ENCODE results near the gene NACC1. TPM values are rescaled to one million over a fixed set of nuclear protein-coding genes. Genes with fewer than 3 reads are reported as not detected.
A peak's percentile ranks its signal among the peaks of the same experiment; 100 is the strongest.
"Not testable (repeated sequence)": the region's sequence is repeated elsewhere in the genome, so short reads cannot be mapped to it uniquely, and the experiment has no call there.

The NACC1 gene
- total and polyA plus RNA-seq, 2 of the 13 experiments (the other 11 are each of a cell fraction or from before 2014, with no cell fraction given): 31.8 to 42.3 TPM

GRCh38 chr19:13184926-13185325 is 66.9 kb downstream of the NACC1 start:
- in situ Hi-C loops (cut with HindIII; ENCODE audit: extremely low pct_ligation_motif_present, low pct_unique_long_range_greater_than_20kb); intact Hi-C loops (cut with micrococcal nuclease; ENCODE audit: unreplicated experiment); H2AFZ ChIP-seq (ENCODE audit: low read length); POLR2A ChIA-PET; H3K79me2 ChIP-seq (ENCODE audit: insufficient read depth, low read length); H3K9me3 ChIP-seq (ENCODE audit: low read length); CTCF ChIA-PET (ENCODE audit: low intra/inter-chr PET ratio, low total read pairs); H3K4me2 ChIP-seq (ENCODE audit: low read depth, low read length); ATAC-seq; H3K4me3 ChIP-seq (replicated peaks in 1 of 3; ENCODE audit: insufficient read depth in 1 of 3, low read depth in 2 of 3, low read length in 3 of 3); H4K20me1 ChIP-seq (ENCODE audit: insufficient read depth, low read length); H3K27ac ChIP-seq (ENCODE audit: extremely low read length, insufficient read depth, low read length); DNase-seq (ENCODE audit: low spot score); H3K36me3 ChIP-seq (replicated peaks in 1 of 2; ENCODE audit: control insufficient read depth in 1 of 2, insufficient read depth in 2 of 2, low read length in 2 of 2); FAIRE-seq; H3K9ac ChIP-seq (ENCODE audit: insufficient read depth, low read depth, low read length); BruUV-seq (replicated peaks); H3K27me3 ChIP-seq (ENCODE audit: control insufficient read depth in 1 of 2, insufficient read depth in 2 of 2, low read length in 2 of 2): not testable (repeated sequence)
- 68% methylated on average over 23 of the region's 23 CpGs for WGBS (ENCODE audit: low lambda C conversion rate)
- peaks cover 30% of the 10 kb centered on the region for H3K4me1 ChIP-seq (ENCODE audit: insufficient read depth, low read length)

GRCh38 chr19:13185763-13186657 is 67.9 kb downstream of the NACC1 start:
- H3K79me2 ChIP-seq (ENCODE audit: insufficient read depth, low read length); H3K9ac ChIP-seq (ENCODE audit: insufficient read depth, low read depth, low read length); H3K27ac ChIP-seq (ENCODE audit: extremely low read length, insufficient read depth, low read length); intact Hi-C loops (cut with micrococcal nuclease; ENCODE audit: unreplicated experiment); H3K4me3 ChIP-seq (replicated peaks in 1 of 3; ENCODE audit: insufficient read depth in 1 of 3, low read depth in 2 of 3, low read length in 3 of 3); H4K20me1 ChIP-seq (ENCODE audit: insufficient read depth, low read length); H3K36me3 ChIP-seq (replicated peaks in 1 of 2; ENCODE audit: control insufficient read depth in 1 of 2, insufficient read depth in 2 of 2, low read length in 2 of 2); CTCF ChIA-PET (ENCODE audit: low intra/inter-chr PET ratio, low total read pairs); H3K4me2 ChIP-seq (ENCODE audit: low read depth, low read length); H3K9me3 ChIP-seq (ENCODE audit: low read length); ATAC-seq; H3K27me3 ChIP-seq (ENCODE audit: control insufficient read depth in 1 of 2, insufficient read depth in 2 of 2, low read length in 2 of 2); FAIRE-seq; H2AFZ ChIP-seq (ENCODE audit: low read length); in situ Hi-C loops (cut with HindIII; ENCODE audit: extremely low pct_ligation_motif_present, low pct_unique_long_range_greater_than_20kb): not testable (repeated sequence)
- peak; percentile 18 for DNase-seq (ENCODE audit: low spot score)
- POLR2A ChIA-PET: interaction anchor here (1.1 to 1.3 kb wide), 2 partner anchors 18 to 36 kb away, joined by 3 to 4 read pairs; partner anchors contain the start of genes IER2 and STX10
- WGBS (ENCODE audit: low lambda C conversion rate): 82% methylated on average over 14 of the region's 22 CpGs
- H3K4me1 ChIP-seq (ENCODE audit: insufficient read depth, low read length): peaks cover 31% of the 10 kb centered on the region
- BruUV-seq (replicated peaks): TSS peak; percentile 96
- TF ChIP-seq NFYC (CRISPR knock-in tag; IDR thresholded peaks at IDR 0.05): peak; percentile 64
- peak; percentile 64 for TF ChIP-seq NFYB (CRISPR knock-in tag; IDR thresholded peaks at IDR 0.05)
- peak; percentile 60 for TF ChIP-seq ZBTB33 (CRISPR knock-in tag; IDR thresholded peaks at IDR 0.05)
- TF ChIP-seq POLR2A (IDR thresholded peaks at IDR 0.05; ENCODE audit: insufficient read depth in 1 of 2, low read depth in 2 of 2, low read length in 2 of 2): peak in 1 of 2 experiments; percentile 49; a peak in 1 of 4 replicates

- H3K27me3 ChIP-seq (ENCODE audit: control insufficient read depth in 1 of 2, insufficient read depth in 2 of 2, low read length in 2 of 2); DNase-seq (ENCODE audit: low spot score); intact Hi-C loops (cut with micrococcal nuclease; ENCODE audit: unreplicated experiment); BruUV-seq (replicated peaks); H3K9ac ChIP-seq (ENCODE audit: insufficient read depth, low read depth, low read length); H3K4me3 ChIP-seq (replicated peaks in 1 of 3; ENCODE audit: insufficient read depth in 1 of 3, low read depth in 2 of 3, low read length in 3 of 3); H3K79me2 ChIP-seq (ENCODE audit: insufficient read depth, low read length); H3K4me2 ChIP-seq (ENCODE audit: low read depth, low read length); H3K27ac ChIP-seq (ENCODE audit: extremely low read length, insufficient read depth, low read length); FAIRE-seq; ATAC-seq; H3K36me3 ChIP-seq (replicated peaks in 1 of 2; ENCODE audit: control insufficient read depth in 1 of 2, insufficient read depth in 2 of 2, low read length in 2 of 2); H2AFZ ChIP-seq (ENCODE audit: low read length); in situ Hi-C loops (cut with HindIII; ENCODE audit: extremely low pct_ligation_motif_present, low pct_unique_long_range_greater_than_20kb); CTCF ChIA-PET (ENCODE audit: low intra/inter-chr PET ratio, low total read pairs); H3K9me3 ChIP-seq (ENCODE audit: low read length); H4K20me1 ChIP-seq (ENCODE audit: insufficient read depth, low read length): not testable (repeated sequence)
- POLR2A ChIA-PET: interaction anchor here (1.1 to 1.3 kb wide), 2 partner anchors 19 to 37 kb away, joined by 3 to 4 read pairs; partner anchors contain the start of genes IER2 and STX10
- no CpG with 5 or more reads among the region's 38 CpGs for WGBS (ENCODE audit: low lambda C conversion rate)
- H3K4me1 ChIP-seq (ENCODE audit: insufficient read depth, low read length): peaks cover 31% of the 10 kb centered on the region
Observed at GRCh38 chr19:13186688-13187087, 68.6 kb downstream of the NACC1 start.

All from HepG2 (cell line).